Fibroblast of lung (primary cell): ENCODE results near the gene TVP23A.

Source experiments
- CTCF ChIP-seq, 2 donors: IDR thresholded peaks in 1 of 2; conservative IDR thresholded peaks in 1 of 2; 1 replicate in 1 of 2; 2 replicates in 1 of 2; pipeline ENCODE4 v1.5.1; 2011 to 2012; ENCODE audit warnings: low read length in 2 of 2, control low read depth in 1 of 2, inconsistent platforms in 1 of 2, low read depth in 1 of 2, mild to moderate bottlenecking in 1 of 2
- EZH2 ChIP-seq: IDR thresholded peaks from 2 replicates; pipeline ENCODE4 v1.5.1; 2012; ENCODE audit warnings: low read length, control low read depth, mild to moderate bottlenecking; ENCODE audit errors: missing control alignments

- TF ChIP-seq CTCF (conservative IDR thresholded peaks at IDR 0.05 in 1 of 2, IDR thresholded peaks at IDR 0.05 in 1 of 2; ENCODE audit: low read depth in 1 of 2, low read length in 2 of 2) = no peak
- no peak for TF ChIP-seq EZH2
Measured at GRCh38 chr16:10787304-10787703, 31.3 kb downstream of the TVP23A start.
